Osteocyte (in vitro differentiated cells): ENCODE results near the gene CCDC47. TPM values are rescaled to one million over a fixed set of nuclear protein-coding genes. Genes with fewer than 3 reads are reported as not detected.
A peak's percentile ranks its signal among the peaks of the same experiment; 100 is the strongest.

ENCODE experiments used
- DNase-seq: peaks from one replicate; pipeline ENCODE4 v3.0.0; 2021; ENCODE audit warnings: mixed read lengths; ENCODE audit not compliant: unreplicated experiment; ENCODE audit errors: extremely low spot score
- H3K27ac Mint-ChIP-seq: one replicate; pipeline ENCODE4 v1.8.0; 2021; ENCODE audit warnings: mild to moderate bottlenecking, mixed read lengths; ENCODE audit not compliant: unreplicated experiment
- H3K27me3 Mint-ChIP-seq: one replicate; pipeline ENCODE4 v1.8.0; 2021; ENCODE audit warnings: mixed read lengths; ENCODE audit not compliant: unreplicated experiment
- H3K36me3 Mint-ChIP-seq: one replicate; pipeline ENCODE4 v1.8.0; 2021; ENCODE audit warnings: mixed read lengths; ENCODE audit not compliant: unreplicated experiment
- H3K4me1 Mint-ChIP-seq: one replicate; pipeline ENCODE4 v1.8.0; 2021; ENCODE audit warnings: mixed read lengths; ENCODE audit not compliant: unreplicated experiment
- H3K4me3 Mint-ChIP-seq: one replicate; pipeline ENCODE4 v1.8.0; 2021; ENCODE audit warnings: mild to moderate bottlenecking, moderate library complexity, mixed read lengths; ENCODE audit not compliant: unreplicated experiment
- H3K9me3 Mint-ChIP-seq: one replicate; pipeline ENCODE4 v1.8.0; 2021; ENCODE audit warnings: mixed read lengths; ENCODE audit not compliant: unreplicated experiment
- CTCF ChIP-seq: fragments of 200-600 bp; sonication (generic); IDR thresholded peaks from 2 replicates; pipeline ENCODE4 v1.5.0; 2021; ENCODE audit warnings: antibody characterized with exemption, mild to moderate bottlenecking, moderate library complexity
- total RNA-seq: library from RNA; stranded (reverse); gene quantifications from 2 replicates; pipeline ENCODE4 v1.2.1, GENCODE V29; 2021

CCDC47 gene
- total RNA-seq, 1 donor from 2014 or later, result 80.6 TPM

- Mint-ChIP-seq H3K27ac (peak within 1 kb of the TSS; percentile 100), H3K4me3 (peak within 1 kb of the TSS; percentile 98), H3K27me3 (no peaks in the 10 kb centered on the region), H3K9me3 (no peaks in the 10 kb centered on the region), H3K4me1 (peaks cover 40% of the 10 kb centered on the region), H3K36me3 (peaks cover 7% of the 10 kb centered on the region)
- peak; percentile 22 for TF ChIP-seq CTCF
- DNase-seq, result peak; percentile 95
These were observed 958 bp upstream of the CCDC47 start, which contains the start of gene DDX42 for GRCh38 chr17:63774141-63774968. Gene DDX42, plus strand, starts transcription at chr17:63774170. Its CDS starts 12,880 bp downstream, at chr17:63787050.

- Mint-ChIP-seq H3K36me3 (peaks cover 3% of the 10 kb centered on the region), H3K4me1 (peaks cover 36% of the 10 kb centered on the region), H3K9me3 (no peaks in the 10 kb centered on the region), H3K27me3 (no peaks in the 10 kb centered on the region), H3K27ac (peak overlapping the region; percentile 100), H3K4me3 (peak overlapping the region; percentile 98)
- no peak for DNase-seq
- TF ChIP-seq CTCF, result no peak
These were observed 561 bp downstream of the CCDC47 start for GRCh38 chr17:63772801-63773271.

GRCh38 chr17:63768433-63768832, 5.0 kb downstream of the CCDC47 start:
- H3K27me3 Mint-ChIP-seq, result no peaks in the 10 kb centered on the region
- TF ChIP-seq CTCF, result no peak
- no peak overlapping the region for H3K27ac Mint-ChIP-seq
- no peak for DNase-seq
- H3K4me3 Mint-ChIP-seq, result no peak overlapping the region
- H3K4me1 Mint-ChIP-seq, result peaks cover 16% of the 10 kb centered on the region
- peaks cover 9% of the 10 kb centered on the region for H3K36me3 Mint-ChIP-seq
- no peaks in the 10 kb centered on the region for H3K9me3 Mint-ChIP-seq

- no peak for DNase-seq
- Mint-ChIP-seq H3K36me3 (peaks cover 15% of the 10 kb centered on the region), H3K9me3 (no peaks in the 10 kb centered on the region), H3K27me3 (no peaks in the 10 kb centered on the region), H3K27ac (no peak overlapping the region), H3K4me3 (no peak overlapping the region), H3K4me1 (peaks cover 6% of the 10 kb centered on the region)
- no peak for TF ChIP-seq CTCF
These were observed 6.6 kb downstream of the CCDC47 start for GRCh38 chr17:63766754-63767153.

GRCh38 chr17:63764716-63765115, 8.7 kb downstream of the CCDC47 start:
- Mint-ChIP-seq H3K9me3 (no peaks in the 10 kb centered on the region), H3K4me1 (no peaks in the 10 kb centered on the region), H3K36me3 (peaks cover 26% of the 10 kb centered on the region), H3K27me3 (no peaks in the 10 kb centered on the region), H3K27ac (no peak overlapping the region), H3K4me3 (no peak overlapping the region)
- TF ChIP-seq CTCF, result no peak
- no peak for DNase-seq
